WI38 (cell line): ENCODE measurements around the gene BLOC1S3.

Source experiments
- H3K4me3 ChIP-seq: 2 replicates; pipeline ENCODE4 v1.5.1; 2011; ENCODE audit warnings: low read depth, mild to moderate bottlenecking, control low read depth, low read length
- TF ChIP-seq, protein P1 (sequence below): IDR thresholded peaks from 2 replicates; pipeline ENCODE4 v1.5.1; 2012; ENCODE audit warnings: low read depth, mild to moderate bottlenecking, control low read depth, low read length

BLOC1S3 gene

DNA sequence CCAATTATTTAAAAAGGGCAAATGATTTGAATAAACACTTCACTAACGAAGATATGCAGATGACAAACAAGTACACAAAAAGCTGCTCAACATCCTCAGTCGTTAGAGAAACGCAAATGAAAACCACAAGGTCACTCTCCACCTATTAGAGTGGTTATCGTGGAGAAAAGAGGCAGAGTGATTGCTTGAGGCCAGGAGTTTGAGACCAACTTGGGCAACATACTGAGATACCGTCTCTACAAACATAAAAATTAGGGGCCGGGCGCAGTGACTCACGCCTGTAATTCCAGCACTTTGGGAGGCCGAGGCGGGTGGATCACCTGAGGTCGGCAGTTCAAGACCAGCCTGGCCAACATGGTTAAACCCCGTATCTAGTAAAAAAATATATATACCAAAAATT lies 27.2 kb downstream of the BLOC1S3 start:
- no peak overlapping the region for H3K4me3 ChIP-seq
- TF ChIP-seq, protein P1, sequence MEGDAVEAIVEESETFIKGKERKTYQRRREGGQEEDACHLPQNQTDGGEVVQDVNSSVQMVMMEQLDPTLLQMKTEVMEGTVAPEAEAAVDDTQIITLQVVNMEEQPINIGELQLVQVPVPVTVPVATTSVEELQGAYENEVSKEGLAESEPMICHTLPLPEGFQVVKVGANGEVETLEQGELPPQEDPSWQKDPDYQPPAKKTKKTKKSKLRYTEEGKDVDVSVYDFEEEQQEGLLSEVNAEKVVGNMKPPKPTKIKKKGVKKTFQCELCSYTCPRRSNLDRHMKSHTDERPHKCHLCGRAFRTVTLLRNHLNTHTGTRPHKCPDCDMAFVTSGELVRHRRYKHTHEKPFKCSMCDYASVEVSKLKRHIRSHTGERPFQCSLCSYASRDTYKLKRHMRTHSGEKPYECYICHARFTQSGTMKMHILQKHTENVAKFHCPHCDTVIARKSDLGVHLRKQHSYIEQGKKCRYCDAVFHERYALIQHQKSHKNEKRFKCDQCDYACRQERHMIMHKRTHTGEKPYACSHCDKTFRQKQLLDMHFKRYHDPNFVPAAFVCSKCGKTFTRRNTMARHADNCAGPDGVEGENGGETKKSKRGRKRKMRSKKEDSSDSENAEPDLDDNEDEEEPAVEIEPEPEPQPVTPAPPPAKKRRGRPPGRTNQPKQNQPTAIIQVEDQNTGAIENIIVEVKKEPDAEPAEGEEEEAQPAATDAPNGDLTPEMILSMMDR, result no peak

DNA sequence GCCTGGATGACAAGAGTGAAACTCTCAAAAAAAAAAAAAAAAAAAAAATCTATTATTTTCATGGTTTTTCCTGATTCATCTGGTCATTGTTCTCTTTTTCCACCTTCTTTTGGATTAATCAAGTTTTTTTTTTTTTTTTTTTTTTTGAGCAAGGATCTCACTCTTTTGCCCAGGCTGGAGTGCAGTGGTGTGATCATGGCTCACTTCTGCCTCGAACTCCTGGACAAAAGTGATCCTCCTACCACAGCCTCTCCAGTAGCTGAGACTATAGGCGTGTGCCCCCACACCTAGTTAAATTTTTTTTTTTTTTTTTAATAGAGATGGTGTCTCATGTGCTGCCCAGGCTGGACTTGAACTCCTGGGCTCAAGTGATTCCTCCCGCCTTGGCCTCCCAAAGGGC lies 27.7 kb downstream of the BLOC1S3 start:
- no peak overlapping the region for H3K4me3 ChIP-seq
- TF ChIP-seq, protein P1, result no peak

DNA sequence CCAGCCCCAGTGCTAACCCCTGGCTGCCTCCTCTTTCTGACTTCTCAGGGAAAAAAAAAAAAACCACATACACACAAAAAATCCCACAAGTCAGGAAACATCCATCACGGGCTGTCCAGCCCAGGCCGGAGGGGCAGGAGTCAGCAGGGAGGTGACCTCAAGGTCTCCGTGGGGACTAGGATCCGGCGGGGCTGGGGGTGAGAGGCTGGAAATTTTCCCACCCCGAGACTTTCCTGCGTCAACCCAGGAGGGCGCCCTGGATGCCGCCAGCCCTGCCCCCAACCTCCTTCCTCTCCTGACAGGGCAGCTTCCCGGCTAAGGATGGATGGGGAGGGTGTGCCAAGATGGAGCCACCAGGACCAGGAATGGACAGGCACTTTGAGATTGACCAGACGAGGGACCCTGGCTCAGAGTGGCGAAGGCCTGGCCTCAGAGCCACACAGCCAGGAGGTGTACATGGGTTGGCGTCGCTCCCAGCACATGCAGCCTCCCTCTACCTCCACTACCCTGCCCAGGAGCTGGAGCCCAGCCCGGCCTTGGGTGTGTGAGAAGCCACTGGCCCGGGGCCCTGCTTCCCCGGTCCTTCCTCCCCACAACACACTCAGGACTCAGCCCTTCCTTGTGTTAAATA lies 33.3 kb downstream of the BLOC1S3 start:
- TF ChIP-seq, protein P1, result no peak
- H3K4me3 ChIP-seq, result no peak overlapping the region

DNA sequence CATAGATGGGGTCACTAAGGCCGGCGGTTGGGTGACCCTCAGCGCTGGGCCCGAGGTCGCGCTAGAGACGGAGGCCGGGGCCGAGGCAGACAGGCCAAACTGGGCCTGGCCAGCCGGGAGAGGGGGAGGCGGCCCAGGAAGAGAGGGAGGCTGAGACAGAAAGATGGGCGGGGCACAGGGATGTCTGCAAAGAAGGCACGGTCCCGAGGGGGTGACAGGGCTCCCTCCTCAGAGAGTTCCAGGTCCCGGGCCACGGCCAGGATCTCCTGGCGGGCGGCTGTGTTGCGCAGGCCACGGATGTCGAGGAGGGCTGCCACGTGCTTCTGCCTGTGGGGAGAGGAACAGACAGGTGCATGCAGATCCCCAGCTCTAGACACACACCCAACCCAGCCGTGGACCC lies 34.4 kb downstream of the BLOC1S3 start:
- TF ChIP-seq, protein P1, result no peak
- no peak overlapping the region for H3K4me3 ChIP-seq

DNA sequence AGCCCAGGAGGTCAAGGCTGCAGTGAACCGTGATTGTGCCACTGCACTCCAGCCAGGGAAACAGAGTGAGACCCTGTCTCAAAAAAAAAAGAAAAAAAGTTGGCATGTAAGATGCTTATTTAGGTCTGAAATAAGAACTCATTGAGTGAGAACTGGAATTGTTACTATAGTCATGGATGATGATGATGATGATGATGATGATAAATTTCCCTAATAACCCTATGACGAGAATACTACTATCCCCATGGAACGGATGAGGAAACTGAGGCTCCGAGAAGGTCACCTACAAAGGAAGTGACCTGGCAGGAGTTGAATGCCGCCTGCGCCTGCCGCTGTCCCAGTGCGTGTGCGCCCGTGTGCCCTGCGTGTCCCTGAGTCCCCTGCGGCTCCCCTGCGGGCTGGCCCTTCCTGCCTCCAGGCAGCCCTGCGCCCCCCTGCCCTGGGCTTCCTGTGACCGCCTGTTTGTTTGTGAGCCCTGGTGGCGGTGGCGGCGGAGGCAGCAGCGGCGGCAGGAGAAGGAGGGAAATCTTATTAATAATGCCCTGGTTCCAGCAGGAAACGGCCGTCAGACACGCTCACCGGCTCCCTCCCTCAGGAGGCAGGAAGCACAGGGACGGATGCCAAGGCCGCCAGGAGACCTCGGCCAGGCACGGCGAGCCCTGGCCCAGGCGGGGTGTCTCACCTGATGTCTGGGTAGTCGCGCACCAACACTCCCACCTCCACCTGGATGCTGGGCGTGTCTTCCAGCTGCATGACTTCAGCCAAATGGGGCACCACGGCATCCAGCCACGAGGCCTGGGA lies 37.0 kb downstream of the BLOC1S3 start:
- TF ChIP-seq, protein P1, result no peak
- no peak overlapping the region for H3K4me3 ChIP-seq

DNA sequence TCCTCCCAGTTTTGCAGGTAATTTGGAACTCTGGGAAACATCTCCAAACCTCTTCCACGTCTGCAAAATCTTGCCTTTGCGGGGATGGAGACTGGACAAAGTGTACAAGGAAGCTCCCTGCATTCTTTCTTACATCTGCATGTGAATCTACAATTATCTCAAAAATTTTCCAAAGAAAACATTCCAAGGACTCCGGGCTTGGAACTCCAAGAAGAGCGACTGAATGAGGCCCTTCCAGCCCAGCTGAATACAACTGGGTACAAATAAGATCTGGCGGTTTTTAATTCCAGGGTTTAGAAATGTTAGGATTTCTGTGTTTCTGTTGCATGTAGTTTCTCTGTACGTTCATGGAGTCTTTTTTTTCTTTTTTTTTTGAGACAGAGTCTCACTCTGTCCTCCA lies 38.1 kb downstream of the BLOC1S3 start:
- TF ChIP-seq, protein P1, result no peak
- no peak overlapping the region for H3K4me3 ChIP-seq
